HFF-Myc (cell line): ENCODE results near the gene QPRT.
"Not testable (repeated sequence)": the region's sequence is repeated elsewhere in the genome, so short reads cannot be mapped to it uniquely, and the experiment has no call there.

Experiments
- DNase-seq: peaks from one replicate; pipeline ENCODE4 v3.0.0-alpha.2; 2011; ENCODE audit warnings: low read depth; ENCODE audit errors: extremely low read depth
- H3K4me3 ChIP-seq: replicated peaks from 2 replicates; pipeline ENCODE4 v1.5.1; 2011; ENCODE audit warnings: low read depth, mild to moderate bottlenecking, control low read depth, low read length
- CTCF ChIP-seq: IDR thresholded peaks from 2 replicates; pipeline ENCODE4 v1.5.1; 2012; ENCODE audit warnings: mild to moderate bottlenecking, low read depth, low read length, control low read depth; ENCODE audit errors: missing control alignments

The QPRT gene

DNA sequence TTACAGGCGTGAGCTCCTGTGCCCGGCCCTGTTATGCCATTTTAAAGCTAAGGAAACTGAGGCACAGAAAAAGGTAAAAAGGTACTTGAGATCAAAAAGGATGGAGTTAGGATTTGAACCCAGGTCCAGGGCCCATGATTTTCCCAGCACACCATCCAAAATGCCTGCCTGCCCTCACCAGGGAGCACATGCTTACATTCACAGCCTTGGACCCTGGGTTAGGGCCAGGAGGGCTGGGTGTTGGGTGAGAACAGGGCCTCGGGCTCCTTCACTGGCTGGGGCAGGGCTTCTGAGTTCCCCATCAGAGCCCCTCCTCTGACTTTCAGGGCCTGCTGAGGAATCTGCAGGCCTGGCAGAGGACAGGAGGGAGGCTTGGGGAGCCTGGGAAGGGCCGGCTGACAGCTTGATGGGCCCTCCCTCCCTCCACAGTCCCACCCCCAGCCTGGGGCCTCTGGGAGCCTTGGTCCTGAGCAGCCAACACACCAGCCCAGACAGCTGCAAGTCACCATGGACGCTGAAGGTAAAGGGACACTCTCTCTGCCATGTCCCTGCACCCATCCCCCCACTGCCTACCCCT, at the start of gene QPRT:
TSS of gene QPRT (plus strand) at position 490 of the 577 bp plus-strand sequence. CDS start at position 508, 18 bp downstream.
- DNase-seq, result peak; percentile 19
- TF ChIP-seq CTCF, result no peak
- H3K4me3 ChIP-seq, result peak within 1 kb of the TSS; percentile 46

- H3K4me3 ChIP-seq, DNase-seq: not testable (repeated sequence)
Measured at GRCh38 chr16:29629318-29629717, 49.7 kb upstream of the QPRT start.

- H3K4me3 ChIP-seq, DNase-seq: not testable (repeated sequence)
Measured at GRCh38 chr16:29631658-29632057, 47.3 kb upstream of the QPRT start.

GRCh38 chr16:29635902-29636301, 43.1 kb upstream of the QPRT start:
- not testable (repeated sequence) for DNase-seq, H3K4me3 ChIP-seq

DNA sequence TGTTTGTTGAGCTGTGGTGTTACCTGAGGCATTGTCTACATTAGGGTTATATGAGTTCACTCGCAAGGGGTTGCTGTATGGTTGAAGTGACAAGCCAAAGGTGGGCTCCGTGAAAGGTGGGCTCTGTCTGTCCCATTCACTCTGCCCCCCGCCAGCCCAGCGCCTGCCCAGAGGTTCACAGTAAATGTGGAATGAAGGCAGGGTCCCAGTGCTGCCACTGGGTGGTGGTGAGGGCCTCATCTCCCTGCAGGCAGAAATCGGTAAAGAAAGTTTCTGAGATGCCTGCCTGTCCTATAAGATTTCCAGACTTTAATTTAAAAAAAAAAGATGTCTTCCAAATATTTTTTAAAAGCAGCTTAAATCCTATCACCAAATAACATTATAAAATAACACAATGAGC, 42.6 kb upstream of the QPRT start:
- not testable (repeated sequence) for DNase-seq, H3K4me3 ChIP-seq

DNA sequence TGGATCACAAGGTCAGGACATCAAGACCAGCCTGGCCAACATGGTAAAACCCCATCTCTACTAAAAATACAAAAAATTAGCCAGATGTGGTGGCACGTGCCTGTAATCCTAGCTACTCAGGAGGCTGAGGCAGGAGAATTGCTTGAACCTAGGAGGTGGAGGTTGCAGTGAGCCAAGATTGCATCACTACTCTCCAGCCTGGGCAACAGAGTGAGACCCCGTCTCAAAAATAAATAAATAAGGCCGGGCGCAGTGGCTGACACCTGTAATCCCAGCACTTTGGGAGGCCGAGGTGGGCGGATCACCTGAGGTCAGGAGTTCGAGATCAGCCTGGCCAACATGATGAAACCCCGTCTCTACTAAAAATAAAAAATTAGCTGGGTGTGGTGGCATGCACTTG, 40.2 kb upstream of the QPRT start:
- not testable (repeated sequence) for DNase-seq

DNA sequence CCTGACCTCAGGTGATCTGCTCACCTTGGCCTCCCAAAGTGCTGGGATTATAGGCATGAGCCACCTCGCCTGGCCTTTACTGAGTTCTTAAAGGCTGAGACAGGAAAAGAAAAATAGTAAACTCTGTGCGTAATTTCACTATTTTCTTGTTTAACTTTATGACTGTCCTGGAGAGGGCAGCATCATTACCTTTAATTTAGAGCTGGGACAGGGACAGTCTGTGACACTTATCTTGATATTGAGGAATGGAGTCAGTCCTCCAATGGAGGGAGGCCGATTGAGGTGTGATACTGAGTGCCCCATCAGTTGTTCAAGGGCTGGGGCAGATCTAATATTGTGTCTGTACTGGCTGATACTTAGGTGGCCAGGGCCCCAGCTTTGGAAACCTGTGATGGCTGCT, 37.4 kb upstream of the QPRT start:
- no peak for DNase-seq
- no peak overlapping the region for H3K4me3 ChIP-seq
- TF ChIP-seq CTCF, result no peak

More for the DNA sequence above, 40.2 kb upstream of the QPRT start:
- not testable (repeated sequence) for H3K4me3 ChIP-seq

GRCh38 chr16:29643596-29643995, 35.4 kb upstream of the QPRT start:
- H3K4me3 ChIP-seq, result no peak overlapping the region
- DNase-seq, result no peak
- no peak for TF ChIP-seq CTCF

DNA sequence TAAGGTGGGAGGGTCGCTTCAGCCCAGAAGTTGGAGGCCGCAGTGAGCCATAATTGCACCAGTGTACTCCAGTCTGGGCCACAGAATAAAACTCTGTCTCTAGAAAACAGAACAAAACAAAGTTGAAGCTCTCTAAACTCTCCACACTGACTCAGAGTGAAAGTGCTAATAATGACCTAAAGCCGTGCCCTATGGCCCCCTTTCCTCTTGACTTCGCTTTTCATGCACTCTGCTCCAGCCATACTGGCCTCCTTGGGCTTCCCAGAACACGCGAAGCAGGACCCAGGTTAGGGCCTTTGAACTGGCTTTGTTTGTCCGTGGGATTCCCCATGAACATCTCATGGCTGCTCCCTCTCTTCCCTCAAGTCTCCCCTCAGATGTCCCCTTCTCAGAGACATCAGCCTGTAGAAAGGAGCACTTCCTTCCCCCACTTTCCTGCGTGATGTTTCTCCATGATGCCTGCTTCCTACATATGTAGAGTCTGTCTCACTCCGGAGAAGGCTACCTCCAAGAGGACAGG, 34.6 kb upstream of the QPRT start:
- DNase-seq, result no peak
- no peak overlapping the region for H3K4me3 ChIP-seq
- TF ChIP-seq CTCF, result no peak
